Brain microvascular endothelial cell (primary cell): Measurements from ENCODE around the gene MAP3K14.
A peak's percentile ranks its signal among the peaks of the same experiment; 100 is the strongest.

Experiments
- DNase-seq: peaks from one replicate; pipeline ENCODE4 v3.0.0-alpha.2; 2020
- H3K27ac ChIP-seq: fragments of 250-450 bp; sonication (Bioruptor Pico); 2 replicates; pipeline ENCODE4 v1.5.1; 2020; ENCODE audit warnings: mild to moderate bottlenecking, moderate library complexity
- H3K27me3 ChIP-seq: fragments of 250-450 bp; sonication (Bioruptor Pico); replicated peaks from 2 replicates; pipeline ENCODE4 v1.5.1; 2020; ENCODE audit warnings: mild to moderate bottlenecking
- H3K36me3 ChIP-seq: fragments of 250-450 bp; sonication (Bioruptor Pico); replicated peaks from 2 replicates; pipeline ENCODE4 v1.5.1; 2020; ENCODE audit warnings: mild to moderate bottlenecking
- H3K4me3 ChIP-seq: 2 replicates; pipeline ENCODE4 v1.5.1; 2011; ENCODE audit warnings: low read depth, mild to moderate bottlenecking, control low read depth, low read length, moderate library complexity
- in situ Hi-C: cut with HindIII; loops from 2 replicates; pipeline ENCODE4 v1.10.0; 2017; ENCODE audit warnings: low sequenced_read_pairs, low pct_ligation_motif_present
- TF ChIP-seq, protein P1 (sequence below): IDR thresholded peaks from 2 replicates; pipeline ENCODE4 v1.5.1; 2011; ENCODE audit warnings: low read depth, mild to moderate bottlenecking, moderate library complexity, low read length, control low read depth, inconsistent platforms; ENCODE audit errors: missing control alignments

Gene MAP3K14

DNA sequence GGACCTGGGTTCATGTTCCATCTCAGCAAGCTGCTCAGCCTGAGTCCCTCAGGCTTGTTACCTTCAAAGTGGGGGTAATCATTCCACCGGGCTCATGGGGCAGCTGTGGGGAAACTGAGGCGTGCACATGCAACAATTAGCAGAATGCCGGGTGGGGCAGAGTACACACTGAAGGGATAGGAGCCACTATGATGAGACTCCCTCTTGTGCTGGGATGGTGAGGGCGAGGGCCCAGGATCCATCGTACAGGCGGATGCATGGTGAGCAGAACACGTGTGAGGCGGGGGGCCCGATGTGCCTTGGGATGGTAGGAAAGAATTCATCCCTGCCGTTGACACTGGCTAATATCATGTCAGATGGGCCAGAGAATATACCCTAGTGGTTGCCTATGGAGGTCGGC, 25.5 kb upstream of the MAP3K14 start:
- in situ Hi-C loops, result no loop called here
- Histone ChIP-seq H3K27me3 (no peaks in the 10 kb centered on the region), H3K36me3 (no peaks in the 10 kb centered on the region), H3K27ac (no peak overlapping the region), H3K4me3 (no peak overlapping the region)
- TF ChIP-seq, protein P1, sequence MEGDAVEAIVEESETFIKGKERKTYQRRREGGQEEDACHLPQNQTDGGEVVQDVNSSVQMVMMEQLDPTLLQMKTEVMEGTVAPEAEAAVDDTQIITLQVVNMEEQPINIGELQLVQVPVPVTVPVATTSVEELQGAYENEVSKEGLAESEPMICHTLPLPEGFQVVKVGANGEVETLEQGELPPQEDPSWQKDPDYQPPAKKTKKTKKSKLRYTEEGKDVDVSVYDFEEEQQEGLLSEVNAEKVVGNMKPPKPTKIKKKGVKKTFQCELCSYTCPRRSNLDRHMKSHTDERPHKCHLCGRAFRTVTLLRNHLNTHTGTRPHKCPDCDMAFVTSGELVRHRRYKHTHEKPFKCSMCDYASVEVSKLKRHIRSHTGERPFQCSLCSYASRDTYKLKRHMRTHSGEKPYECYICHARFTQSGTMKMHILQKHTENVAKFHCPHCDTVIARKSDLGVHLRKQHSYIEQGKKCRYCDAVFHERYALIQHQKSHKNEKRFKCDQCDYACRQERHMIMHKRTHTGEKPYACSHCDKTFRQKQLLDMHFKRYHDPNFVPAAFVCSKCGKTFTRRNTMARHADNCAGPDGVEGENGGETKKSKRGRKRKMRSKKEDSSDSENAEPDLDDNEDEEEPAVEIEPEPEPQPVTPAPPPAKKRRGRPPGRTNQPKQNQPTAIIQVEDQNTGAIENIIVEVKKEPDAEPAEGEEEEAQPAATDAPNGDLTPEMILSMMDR, result no peak
- no peak for DNase-seq

GRCh38 chr17:45341533-45342158, 24.8 kb upstream of the MAP3K14 start:
- Histone ChIP-seq H3K27me3 (no peaks in the 10 kb centered on the region), H3K36me3 (no peaks in the 10 kb centered on the region), H3K4me3 (peak overlapping the region; percentile 3), H3K27ac (peak overlapping the region; percentile 1)
- DNase-seq, result peak; percentile 79
- in situ Hi-C loops, result no loop called here
- TF ChIP-seq, protein P1, result no peak

- DNase-seq, result no peak
- in situ Hi-C loops, result no loop called here
- no peaks in the 10 kb centered on the region for H3K36me3 ChIP-seq
- H3K4me3 ChIP-seq, result no peak overlapping the region
- H3K27me3 ChIP-seq, result no peaks in the 10 kb centered on the region
- H3K27ac ChIP-seq, result no peak overlapping the region
- TF ChIP-seq, protein P1, result no peak
These were observed 23.1 kb upstream of the MAP3K14 start for GRCh38 chr17:45339646-45340605.

GRCh38 chr17:45338996-45339535, 22.2 kb upstream of the MAP3K14 start:
- no peaks in the 10 kb centered on the region for H3K36me3 ChIP-seq
- in situ Hi-C loops, result no loop called here
- H3K4me3 ChIP-seq, result no peak overlapping the region
- DNase-seq, result no peak
- no peak overlapping the region for H3K27ac ChIP-seq
- H3K27me3 ChIP-seq, result no peaks in the 10 kb centered on the region
- TF ChIP-seq, protein P1, result no peak

DNA sequence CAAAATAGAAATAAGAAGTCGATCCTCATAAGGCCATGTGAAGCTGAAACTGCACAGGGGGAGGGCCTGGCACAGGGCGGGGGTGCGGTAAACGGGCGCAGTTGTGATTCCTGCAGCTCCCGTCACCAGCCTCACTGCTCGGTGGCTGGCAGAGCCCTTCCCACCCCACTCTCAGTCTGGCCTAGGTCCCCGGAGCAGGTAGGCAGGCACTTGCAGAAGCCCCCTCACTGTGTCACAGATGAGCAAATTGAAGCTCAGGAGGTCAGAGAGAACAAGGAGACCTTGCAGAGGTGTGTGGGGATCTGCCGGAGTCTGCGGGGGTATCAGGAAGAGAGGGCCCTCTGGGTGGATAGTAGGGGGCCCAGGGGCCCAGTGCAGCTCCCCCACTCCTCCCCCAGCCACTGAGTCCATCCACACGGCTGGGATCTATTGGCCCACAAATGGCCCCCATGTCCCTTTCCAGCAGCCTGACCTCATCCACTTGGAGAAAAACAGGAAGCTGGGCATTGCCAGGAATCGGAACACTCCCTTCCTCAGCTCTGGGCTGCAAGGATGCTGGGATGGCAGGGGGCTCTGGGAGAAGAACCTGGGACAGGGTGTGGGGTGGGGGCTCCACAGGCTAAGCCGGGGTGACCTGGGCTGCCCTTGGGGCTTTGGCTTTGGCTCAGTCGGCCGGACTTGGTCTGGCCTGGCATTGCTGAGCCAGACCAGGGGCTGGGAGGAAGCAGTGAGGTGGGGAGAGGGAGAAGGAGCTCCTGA, 21.4 kb upstream of the MAP3K14 start:
- Histone ChIP-seq H3K27ac (no peak overlapping the region), H3K27me3 (no peaks in the 10 kb centered on the region), H3K36me3 (no peaks in the 10 kb centered on the region), H3K4me3 (no peak overlapping the region)
- TF ChIP-seq, protein P1, result no peak
- DNase-seq, result no peak
- in situ Hi-C loops, result no loop called here
